Measurements from ENCODE around the gene APOC4. TPM values are rescaled to one million over a fixed set of nuclear protein-coding genes. Genes with fewer than 3 reads are reported as not detected.

APOC4 gene
- total RNA-seq, 4 donors from 2014 or later: not detected

DNA sequence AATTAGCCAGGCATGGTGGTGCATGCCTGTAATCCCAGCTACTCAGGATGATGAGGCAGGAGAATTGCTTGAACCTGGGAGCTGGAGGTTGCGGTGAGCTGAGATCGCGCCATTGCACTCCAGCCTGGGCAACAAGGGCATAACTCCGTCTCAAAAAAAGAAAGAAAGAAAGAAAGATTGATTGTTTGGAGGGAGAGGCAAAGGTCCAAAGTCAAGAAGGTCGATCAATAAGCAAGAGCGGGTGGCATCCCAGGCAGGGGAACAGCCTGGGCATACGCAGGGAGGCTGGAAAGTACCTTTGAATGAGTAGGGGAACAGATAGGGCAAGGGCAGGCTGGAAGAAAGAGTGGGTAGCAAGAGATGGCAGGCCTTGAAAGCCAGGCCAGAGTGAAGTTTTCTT lies 11.9 kb upstream of the APOC4 start:
- no peak for TF ChIP-seq CTCF (IDR thresholded peaks at IDR 0.05; ENCODE audit: low read depth)

GRCh38 chr19:44931541-44931940 lies 10.5 kb upstream of the APOC4 start:
- no peak for TF ChIP-seq CTCF (IDR thresholded peaks at IDR 0.05; ENCODE audit: low read depth)

DNA sequence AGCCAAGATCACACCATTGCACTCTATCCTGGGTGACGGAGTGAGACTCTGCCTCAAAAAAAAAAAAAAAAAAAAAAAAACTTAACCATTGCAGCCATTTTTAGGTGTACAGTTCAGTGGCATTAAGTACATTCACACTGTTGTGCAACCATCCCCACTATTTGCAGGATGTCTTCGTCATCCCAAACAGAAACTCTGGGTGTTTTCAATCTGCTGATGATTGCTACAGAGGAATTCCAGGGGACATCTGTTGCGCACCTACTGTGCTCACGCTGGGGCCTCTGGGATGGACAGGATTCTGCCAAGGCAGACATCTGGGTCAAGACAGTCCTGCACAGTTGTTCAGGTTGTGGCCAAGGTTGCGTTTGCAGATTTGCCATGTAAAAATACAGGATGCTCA lies 2.4 kb upstream of the APOC4 start:
- no peak for TF ChIP-seq CTCF (IDR thresholded peaks at IDR 0.05; ENCODE audit: low read depth)

GRCh38 chr19:44943801-44944249 lies 1.8 kb downstream of the APOC4 start:
- no peak for TF ChIP-seq CTCF (IDR thresholded peaks at IDR 0.05; ENCODE audit: low read depth)

DNA sequence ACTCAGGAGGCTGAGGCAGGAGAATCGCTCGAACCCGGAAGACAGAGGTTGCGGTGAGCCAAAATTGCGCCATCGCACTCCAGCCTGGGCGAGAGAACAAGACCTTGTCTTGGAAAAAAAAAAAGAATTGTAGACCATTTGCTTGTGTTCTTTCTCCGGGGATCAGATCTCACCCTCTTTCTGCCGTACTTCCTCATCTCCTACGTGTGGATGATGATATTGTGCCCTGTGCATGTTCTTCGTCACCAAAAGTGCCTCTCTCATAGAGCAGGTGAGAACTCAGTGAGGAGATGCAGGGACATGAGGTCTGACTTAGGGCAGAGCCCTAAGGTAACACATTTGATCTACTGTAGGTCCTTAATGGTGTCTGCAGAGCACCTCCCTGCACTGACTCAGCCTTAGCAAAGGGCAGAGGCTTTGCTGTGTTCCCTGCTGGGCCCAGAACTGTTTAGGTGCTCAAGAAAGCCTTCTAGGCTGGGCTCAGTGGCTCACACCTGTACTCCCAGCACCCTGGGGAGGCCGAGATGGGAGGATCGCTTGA lies 5.1 kb downstream of the APOC4 start:
- no peak for TF ChIP-seq CTCF (IDR thresholded peaks at IDR 0.05; ENCODE audit: low read depth)

GRCh38 chr19:44948237-44948636 lies 6.2 kb downstream of the APOC4 start:
- TF ChIP-seq CTCF (IDR thresholded peaks at IDR 0.05; ENCODE audit: low read depth): no peak

DNA sequence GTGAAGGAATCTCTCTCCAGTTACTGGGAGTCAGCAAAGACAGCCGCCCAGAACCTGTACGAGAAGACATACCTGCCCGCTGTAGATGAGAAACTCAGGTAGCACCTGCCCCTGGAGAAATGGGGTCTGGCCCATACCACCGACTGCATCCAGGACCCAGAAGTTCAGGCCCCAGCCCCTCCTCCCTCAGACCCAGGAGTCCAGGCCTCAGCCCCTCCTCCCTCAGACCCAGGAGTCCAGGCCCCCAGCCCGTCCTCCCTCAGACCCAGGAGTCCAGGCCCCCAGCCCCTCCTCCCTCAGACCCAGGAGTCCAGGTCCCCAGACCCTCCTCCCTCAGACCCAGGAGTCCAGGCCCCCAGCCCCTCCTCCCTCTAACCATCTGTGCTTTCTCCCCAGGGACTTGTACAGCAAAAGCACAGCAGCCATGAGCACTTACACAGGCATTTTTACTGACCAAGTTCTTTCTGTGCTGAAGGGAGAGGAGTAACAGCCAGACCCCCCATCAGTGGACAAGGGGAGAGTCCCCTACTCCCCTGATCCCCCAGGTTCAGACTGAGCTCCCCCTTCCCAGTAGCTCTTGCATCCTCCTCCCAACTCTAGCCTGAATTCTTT lies 6.8 kb downstream of the APOC4 start:
- TF ChIP-seq CTCF (IDR thresholded peaks at IDR 0.05; ENCODE audit: low read depth): no peak
